Smooth muscle cell (in vitro differentiated cells): ENCODE data around the gene RGS2. TPM values are rescaled to one million over a fixed set of nuclear protein-coding genes. Genes with fewer than 3 reads are reported as not detected.

Source experiments
- DNase-seq: peaks from one replicate; lab custom pipeline; 2025; ENCODE audit not compliant: unreplicated experiment; lab: John Stamatoyannopoulos, UW
- H2AFZ ChIP-seq: fragments of 200-600 bp; sonication (generic); 2 replicates; pipeline ENCODE4 v1.6.0; 2016; ENCODE audit warnings: antibody characterized with exemption, low read depth, mild to moderate bottlenecking
- H3F3A ChIP-seq: fragments of 200-600 bp; sonication (generic); 2 replicates; pipeline ENCODE4 v1.6.0; 2017; ENCODE audit warnings: antibody characterized with exemption, low read depth
- H3K27ac ChIP-seq: fragments of 200-600 bp; sonication (generic); 2 replicates; pipeline ENCODE4 v1.5.1; 2016; ENCODE audit warnings: low read depth, mild to moderate bottlenecking
- H3K27me3 ChIP-seq: fragments of 200-600 bp; sonication (generic); 2 replicates; pipeline ENCODE4 v1.6.1; 2016; ENCODE audit warnings: low read depth, mild to moderate bottlenecking
- H3K36me3 ChIP-seq: fragments of 200-600 bp; sonication (generic); 2 replicates; pipeline ENCODE4 v1.5.1; 2016; ENCODE audit warnings: low read depth
- H3K4me1 ChIP-seq: fragments of 200-600 bp; sonication (generic); 2 replicates; pipeline ENCODE4 v1.5.1; 2016; ENCODE audit warnings: low read depth
- H3K4me2 ChIP-seq: fragments of 200-600 bp; sonication (generic); 2 replicates; pipeline ENCODE4 v1.6.0; 2016; ENCODE audit warnings: mild to moderate bottlenecking
- H3K4me3 ChIP-seq: fragments of 200-600 bp; sonication (generic); 2 replicates; pipeline ENCODE4 v1.5.1; 2016; ENCODE audit warnings: mild to moderate bottlenecking
- H3K79me2 ChIP-seq: fragments of 200-600 bp; sonication (generic); 2 replicates; pipeline ENCODE4 v1.6.0; 2016; ENCODE audit warnings: low read depth, mild to moderate bottlenecking
- H3K9ac ChIP-seq: fragments of 200-600 bp; sonication (generic); 2 replicates; pipeline ENCODE4 v1.6.0; 2016; ENCODE audit warnings: low read depth
- H3K9me3 ChIP-seq: fragments of 200-600 bp; sonication (generic); replicated peaks from 2 replicates; pipeline ENCODE4 v1.5.1; 2016; ENCODE audit warnings: low read depth
- H4K20me1 ChIP-seq: fragments of 200-600 bp; sonication (generic); 2 replicates; pipeline ENCODE4 v1.6.0; 2016; ENCODE audit warnings: low read depth
- CTCF ChIP-seq: fragments of 200-600 bp; sonication (generic); IDR thresholded peaks from 2 replicates; pipeline ENCODE4 v1.5.1; 2017; ENCODE audit warnings: borderline replicate concordance, mild to moderate bottlenecking, antibody characterized with exemption; ENCODE audit not compliant: insufficient read depth, poor library complexity, severe bottlenecking
- WGBS: methylation state at CpG from one replicate; pipeline ENCODE4 v1.1.7; 2016; ENCODE audit warnings: low lambda C conversion rate; 5-methylcytosine and 5-hydroxymethylcytosine counted together
- polyA plus RNA-seq: library from polyadenylated mRNA; unstranded; fragments of >200 nt; fragmentation: Nextera tagmentation; extraction: Ambion mirVana; gene quantifications from 2 replicates; pipeline ENCODE4 v1.2.1, GENCODE V29; 2016
- total RNA-seq: library from RNA; depleted of rRNA; stranded (reverse); fragments of >200 nt; gene quantifications from 2 replicates; pipeline ENCODE4 v1.2.3, GENCODE V29; 2014

Gene RGS2
- total and polyA plus RNA-seq, 2 experiments from 2014 or later: 122 to 153 TPM

GRCh38 chr1:192775631-192776030 lies 33.2 kb upstream of the RGS2 start:
- no peaks in the 10 kb centered on the region for H3K9me3 ChIP-seq
- H3K4me3 ChIP-seq: no peak overlapping the region
- H4K20me1 ChIP-seq: no peaks in the 10 kb centered on the region
- H3K9ac ChIP-seq: no peak overlapping the region
- no peaks in the 10 kb centered on the region for H3K36me3 ChIP-seq
- H3K4me2 ChIP-seq: no peak overlapping the region
- WGBS: 91% methylated on average over 2 of the region's 2 CpGs
- no peak overlapping the region for H2AFZ ChIP-seq
- H3K4me1 ChIP-seq: no peaks in the 10 kb centered on the region
- no peak for DNase-seq
- H3K27me3 ChIP-seq: no peaks in the 10 kb centered on the region
- no peak for TF ChIP-seq CTCF
- H3K79me2 ChIP-seq: no peaks in the 10 kb centered on the region
- no peak overlapping the region for H3K27ac ChIP-seq
- no peaks in the 10 kb centered on the region for H3F3A ChIP-seq

GRCh38 chr1:192776206-192776605 lies 32.6 kb upstream of the RGS2 start:
- Histone ChIP-seq H3K4me2 (no peak overlapping the region), H3K27me3 (no peaks in the 10 kb centered on the region), H3K36me3 (no peaks in the 10 kb centered on the region), H3K4me1 (no peaks in the 10 kb centered on the region), H3K9ac (no peak overlapping the region), H3K27ac (no peak overlapping the region), H3K79me2 (no peaks in the 10 kb centered on the region), H3K4me3 (no peak overlapping the region), H3F3A (no peaks in the 10 kb centered on the region), H2AFZ (no peak overlapping the region), H3K9me3 (no peaks in the 10 kb centered on the region), H4K20me1 (no peaks in the 10 kb centered on the region)
- WGBS: 87% methylated on average over 4 of the region's 4 CpGs
- TF ChIP-seq CTCF: no peak
- no peak for DNase-seq

- 83% methylated on average over 3 of the region's 3 CpGs for WGBS
- no peak overlapping the region for H3K4me2 ChIP-seq
- no peaks in the 10 kb centered on the region for H3K9me3 ChIP-seq
- DNase-seq: no peak
- H3K27me3 ChIP-seq: no peaks in the 10 kb centered on the region
- H3K9ac ChIP-seq: no peak overlapping the region
- no peak overlapping the region for H3K4me3 ChIP-seq
- no peaks in the 10 kb centered on the region for H3K36me3 ChIP-seq
- no peaks in the 10 kb centered on the region for H4K20me1 ChIP-seq
- H3K79me2 ChIP-seq: no peaks in the 10 kb centered on the region
- no peaks in the 10 kb centered on the region for H3F3A ChIP-seq
- TF ChIP-seq CTCF: no peak
- H3K4me1 ChIP-seq: no peaks in the 10 kb centered on the region
- H2AFZ ChIP-seq: no peak overlapping the region
- H3K27ac ChIP-seq: no peak overlapping the region
Measured at GRCh38 chr1:192776998-192777397, 31.8 kb upstream of the RGS2 start.

GRCh38 chr1:192783791-192784190 lies 25.0 kb upstream of the RGS2 start:
- no peak for DNase-seq
- peaks cover 5% of the 10 kb centered on the region for H3K4me1 ChIP-seq
- H2AFZ ChIP-seq: no peak overlapping the region
- no peaks in the 10 kb centered on the region for H3K9me3 ChIP-seq
- H3K79me2 ChIP-seq: no peaks in the 10 kb centered on the region
- no peak overlapping the region for H3K27ac ChIP-seq
- TF ChIP-seq CTCF: no peak
- H3F3A ChIP-seq: no peaks in the 10 kb centered on the region
- no peaks in the 10 kb centered on the region for H3K36me3 ChIP-seq
- no peak overlapping the region for H3K9ac ChIP-seq
- no peaks in the 10 kb centered on the region for H4K20me1 ChIP-seq
- 62% methylated on average over 6 of the region's 6 CpGs for WGBS
- no peak overlapping the region for H3K4me3 ChIP-seq
- no peaks in the 10 kb centered on the region for H3K27me3 ChIP-seq
- no peak overlapping the region for H3K4me2 ChIP-seq
